ENCODE data around the gene PARD3. TPM values are rescaled to one million over a fixed set of nuclear protein-coding genes. Genes with fewer than 3 reads are reported as not detected.

PARD3 gene
- total RNA-seq, 1 experiment from 2014 or later: 51.8 TPM

- TF ChIP-seq GRHL2 (CRISPR knock-in tag; IDR thresholded peaks at IDR 0.05; ENCODE audit: insufficient replicate concordance, severe bottlenecking) (no peak), ZNF232 (CRISPR knock-in tag; IDR thresholded peaks at IDR 0.05) (no peak), HMGA2 (CRISPR knock-in tag; IDR thresholded peaks at IDR 0.05) (no peak), ZNF281 (CRISPR knock-in tag; IDR thresholded peaks at IDR 0.05) (no peak)
- TF ChIP-seq, protein P1, sequence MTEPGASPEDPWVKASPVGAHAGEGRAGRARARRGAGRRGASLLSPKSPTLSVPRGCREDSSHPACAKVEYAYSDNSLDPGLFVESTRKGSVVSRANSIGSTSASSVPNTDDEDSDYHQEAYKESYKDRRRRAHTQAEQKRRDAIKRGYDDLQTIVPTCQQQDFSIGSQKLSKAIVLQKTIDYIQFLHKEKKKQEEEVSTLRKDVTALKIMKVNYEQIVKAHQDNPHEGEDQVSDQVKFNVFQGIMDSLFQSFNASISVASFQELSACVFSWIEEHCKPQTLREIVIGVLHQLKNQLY (CRISPR knock-in tag; IDR thresholded peaks at IDR 0.05): no peak
These were observed 99.4 kb downstream of the PARD3 start (continued) for GRCh38 chr10:34715511-34716187.

DNA sequence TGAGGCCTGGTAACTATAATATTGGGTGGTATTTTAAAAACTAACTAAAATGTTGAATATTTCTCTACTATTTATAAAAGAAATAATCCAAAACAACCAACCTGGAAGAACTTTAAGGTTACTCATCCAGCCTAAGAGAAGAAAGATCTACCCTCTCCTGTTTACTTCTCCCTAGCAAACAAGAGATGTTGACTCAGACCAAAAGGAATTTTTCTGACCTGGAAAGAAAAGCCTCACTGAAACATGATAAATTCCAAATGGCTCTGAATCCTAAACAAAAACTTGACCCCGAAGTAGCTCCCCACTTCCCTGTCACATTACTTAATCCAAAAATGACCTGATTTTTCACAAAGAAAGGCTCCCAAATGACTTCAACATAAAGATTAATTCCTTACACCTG lies 101.2 kb downstream of the PARD3 start:
- no peak for DNase-seq (ENCODE audit: low spot score)
- H3K9me3 Mint-ChIP-seq: no peaks in the 10 kb centered on the region
- no peaks in the 10 kb centered on the region for H3K27me3 Mint-ChIP-seq (ENCODE audit: low read depth)
- H3K27ac Mint-ChIP-seq: no peak overlapping the region
- TF ChIP-seq, protein P2, sequence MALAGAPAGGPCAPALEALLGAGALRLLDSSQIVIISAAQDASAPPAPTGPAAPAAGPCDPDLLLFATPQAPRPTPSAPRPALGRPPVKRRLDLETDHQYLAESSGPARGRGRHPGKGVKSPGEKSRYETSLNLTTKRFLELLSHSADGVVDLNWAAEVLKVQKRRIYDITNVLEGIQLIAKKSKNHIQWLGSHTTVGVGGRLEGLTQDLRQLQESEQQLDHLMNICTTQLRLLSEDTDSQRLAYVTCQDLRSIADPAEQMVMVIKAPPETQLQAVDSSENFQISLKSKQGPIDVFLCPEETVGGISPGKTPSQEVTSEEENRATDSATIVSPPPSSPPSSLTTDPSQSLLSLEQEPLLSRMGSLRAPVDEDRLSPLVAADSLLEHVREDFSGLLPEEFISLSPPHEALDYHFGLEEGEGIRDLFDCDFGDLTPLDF (CRISPR knock-in tag; IDR thresholded peaks at IDR 0.05): no peak
- TF ChIP-seq SMAD4 (CRISPR knock-in tag; IDR thresholded peaks at IDR 0.05) (no peak), GRHL2 (CRISPR knock-in tag; IDR thresholded peaks at IDR 0.05; ENCODE audit: insufficient replicate concordance, severe bottlenecking) (no peak), ATF1 (CRISPR knock-in tag; IDR thresholded peaks at IDR 0.05) (no peak), JUN (CRISPR knock-in tag; IDR thresholded peaks at IDR 0.05) (no peak), FOXP4 (CRISPR knock-in tag; IDR thresholded peaks at IDR 0.05) (no peak), MAX (CRISPR knock-in tag; IDR thresholded peaks at IDR 0.05) (no peak), USF1 (CRISPR knock-in tag; IDR thresholded peaks at IDR 0.05) (no peak), ZSCAN18 (CRISPR knock-in tag; IDR thresholded peaks at IDR 0.05) (no peak), EMX1 (CRISPR knock-in tag; IDR thresholded peaks at IDR 0.05) (no peak), SP1 (CRISPR knock-in tag; conservative IDR thresholded peaks at IDR 0.05) (no peak), NR3C1 (CRISPR knock-in tag; conservative IDR thresholded peaks at IDR 0.05; ENCODE audit: low read depth) (no peak), HMGA2 (CRISPR knock-in tag; IDR thresholded peaks at IDR 0.05) (no peak)
- TF ChIP-seq, protein P3, sequence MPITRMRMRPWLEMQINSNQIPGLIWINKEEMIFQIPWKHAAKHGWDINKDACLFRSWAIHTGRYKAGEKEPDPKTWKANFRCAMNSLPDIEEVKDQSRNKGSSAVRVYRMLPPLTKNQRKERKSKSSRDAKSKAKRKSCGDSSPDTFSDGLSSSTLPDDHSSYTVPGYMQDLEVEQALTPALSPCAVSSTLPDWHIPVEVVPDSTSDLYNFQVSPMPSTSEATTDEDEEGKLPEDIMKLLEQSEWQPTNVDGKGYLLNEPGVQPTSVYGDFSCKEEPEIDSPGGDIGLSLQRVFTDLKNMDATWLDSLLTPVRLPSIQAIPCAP (CRISPR knock-in tag; IDR thresholded peaks at IDR 0.05): no peak
- TF ChIP-seq, protein P4, sequence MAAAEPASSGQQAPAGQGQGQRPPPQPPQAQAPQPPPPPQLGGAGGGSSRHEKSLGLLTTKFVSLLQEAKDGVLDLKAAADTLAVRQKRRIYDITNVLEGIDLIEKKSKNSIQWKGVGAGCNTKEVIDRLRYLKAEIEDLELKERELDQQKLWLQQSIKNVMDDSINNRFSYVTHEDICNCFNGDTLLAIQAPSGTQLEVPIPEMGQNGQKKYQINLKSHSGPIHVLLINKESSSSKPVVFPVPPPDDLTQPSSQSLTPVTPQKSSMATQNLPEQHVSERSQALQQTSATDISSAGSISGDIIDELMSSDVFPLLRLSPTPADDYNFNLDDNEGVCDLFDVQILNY (CRISPR knock-in tag; IDR thresholded peaks at IDR 0.05): no peak
- TF ChIP-seq, protein P5, sequence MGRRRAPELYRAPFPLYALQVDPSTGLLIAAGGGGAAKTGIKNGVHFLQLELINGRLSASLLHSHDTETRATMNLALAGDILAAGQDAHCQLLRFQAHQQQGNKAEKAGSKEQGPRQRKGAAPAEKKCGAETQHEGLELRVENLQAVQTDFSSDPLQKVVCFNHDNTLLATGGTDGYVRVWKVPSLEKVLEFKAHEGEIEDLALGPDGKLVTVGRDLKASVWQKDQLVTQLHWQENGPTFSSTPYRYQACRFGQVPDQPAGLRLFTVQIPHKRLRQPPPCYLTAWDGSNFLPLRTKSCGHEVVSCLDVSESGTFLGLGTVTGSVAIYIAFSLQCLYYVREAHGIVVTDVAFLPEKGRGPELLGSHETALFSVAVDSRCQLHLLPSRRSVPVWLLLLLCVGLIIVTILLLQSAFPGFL (CRISPR knock-in tag; IDR thresholded peaks at IDR 0.05; ENCODE audit: borderline replicate concordance): no peak
- TF ChIP-seq, protein P6, sequence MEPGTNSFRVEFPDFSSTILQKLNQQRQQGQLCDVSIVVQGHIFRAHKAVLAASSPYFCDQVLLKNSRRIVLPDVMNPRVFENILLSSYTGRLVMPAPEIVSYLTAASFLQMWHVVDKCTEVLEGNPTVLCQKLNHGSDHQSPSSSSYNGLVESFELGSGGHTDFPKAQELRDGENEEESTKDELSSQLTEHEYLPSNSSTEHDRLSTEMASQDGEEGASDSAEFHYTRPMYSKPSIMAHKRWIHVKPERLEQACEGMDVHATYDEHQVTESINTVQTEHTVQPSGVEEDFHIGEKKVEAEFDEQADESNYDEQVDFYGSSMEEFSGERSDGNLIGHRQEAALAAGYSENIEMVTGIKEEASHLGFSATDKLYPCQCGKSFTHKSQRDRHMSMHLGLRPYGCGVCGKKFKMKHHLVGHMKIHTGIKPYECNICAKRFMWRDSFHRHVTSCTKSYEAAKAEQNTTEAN (CRISPR knock-in tag; IDR thresholded peaks at IDR 0.05): no peak
- ChIA-PET CTCF (interaction anchor here (1.3 kb wide), 1 partner anchor 19 kb away, joined by 7 read pairs; no protein-coding TSS in a partner anchor), POLR2A (no interaction called here)
- H3K36me3 Mint-ChIP-seq: no peaks in the 10 kb centered on the region
- no peak for ATAC-seq
- peaks cover 26% of the 10 kb centered on the region for H3K4me1 Mint-ChIP-seq
- H3K4me3 Mint-ChIP-seq: no peak overlapping the region
